Fibroblast of pulmonary artery (primary cell): ENCODE results near the gene POLK.
"Not testable (repeated sequence)": the region's sequence is repeated elsewhere in the genome, so short reads cannot be mapped to it uniquely, and the experiment has no call there.

Source experiments
- DNase-seq: peaks from one replicate; pipeline ENCODE4 v3.0.0-alpha.2; 2010; ENCODE audit warnings: low read depth
- H3K4me3 ChIP-seq: replicated peaks from 2 replicates; pipeline ENCODE4 v1.5.1; 2011; ENCODE audit warnings: low read depth, mild to moderate bottlenecking, control low read depth, low read length, moderate library complexity
- TF ChIP-seq, protein P1 (sequence below): IDR thresholded peaks from 2 replicates; pipeline ENCODE4 v1.5.1; 2011; ENCODE audit warnings: mild to moderate bottlenecking, control low read depth, low read length, inconsistent platforms; ENCODE audit errors: missing control alignments

Gene POLK

DNA sequence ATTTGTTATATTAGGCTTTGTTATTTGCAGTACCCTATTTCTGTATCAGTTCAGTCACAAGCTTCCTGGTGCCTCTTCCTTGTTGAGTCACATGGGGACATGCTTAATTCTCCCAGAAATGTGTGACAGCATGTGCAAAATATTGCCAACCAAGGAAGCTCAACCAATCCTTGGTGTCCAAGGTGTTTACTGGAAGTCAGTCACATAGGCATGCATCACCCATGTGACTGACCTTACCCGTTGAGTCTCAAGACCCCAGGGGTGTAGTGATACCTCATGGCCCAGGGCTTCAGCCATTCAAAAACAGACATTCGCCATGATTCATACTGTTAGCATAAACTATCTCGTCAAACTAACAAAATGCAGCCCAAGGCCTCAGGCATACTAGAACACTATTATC, 90.3 kb downstream of the POLK start:
- TF ChIP-seq, protein P1, sequence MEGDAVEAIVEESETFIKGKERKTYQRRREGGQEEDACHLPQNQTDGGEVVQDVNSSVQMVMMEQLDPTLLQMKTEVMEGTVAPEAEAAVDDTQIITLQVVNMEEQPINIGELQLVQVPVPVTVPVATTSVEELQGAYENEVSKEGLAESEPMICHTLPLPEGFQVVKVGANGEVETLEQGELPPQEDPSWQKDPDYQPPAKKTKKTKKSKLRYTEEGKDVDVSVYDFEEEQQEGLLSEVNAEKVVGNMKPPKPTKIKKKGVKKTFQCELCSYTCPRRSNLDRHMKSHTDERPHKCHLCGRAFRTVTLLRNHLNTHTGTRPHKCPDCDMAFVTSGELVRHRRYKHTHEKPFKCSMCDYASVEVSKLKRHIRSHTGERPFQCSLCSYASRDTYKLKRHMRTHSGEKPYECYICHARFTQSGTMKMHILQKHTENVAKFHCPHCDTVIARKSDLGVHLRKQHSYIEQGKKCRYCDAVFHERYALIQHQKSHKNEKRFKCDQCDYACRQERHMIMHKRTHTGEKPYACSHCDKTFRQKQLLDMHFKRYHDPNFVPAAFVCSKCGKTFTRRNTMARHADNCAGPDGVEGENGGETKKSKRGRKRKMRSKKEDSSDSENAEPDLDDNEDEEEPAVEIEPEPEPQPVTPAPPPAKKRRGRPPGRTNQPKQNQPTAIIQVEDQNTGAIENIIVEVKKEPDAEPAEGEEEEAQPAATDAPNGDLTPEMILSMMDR: no peak
- no peak overlapping the region for H3K4me3 ChIP-seq
- no peak for DNase-seq

- no peak overlapping the region for H3K4me3 ChIP-seq
- TF ChIP-seq, protein P1: no peak
- DNase-seq: peak; percentile 61
Measured at GRCh38 chr5:75603371-75603770, 91.7 kb downstream of the POLK start.

GRCh38 chr5:75603821-75604220, 92.1 kb downstream of the POLK start:
- no peak overlapping the region for H3K4me3 ChIP-seq
- TF ChIP-seq, protein P1: no peak
- DNase-seq: no peak

GRCh38 chr5:75607341-75607740, 95.7 kb downstream of the POLK start:
- not testable (repeated sequence) for DNase-seq, H3K4me3 ChIP-seq

DNA sequence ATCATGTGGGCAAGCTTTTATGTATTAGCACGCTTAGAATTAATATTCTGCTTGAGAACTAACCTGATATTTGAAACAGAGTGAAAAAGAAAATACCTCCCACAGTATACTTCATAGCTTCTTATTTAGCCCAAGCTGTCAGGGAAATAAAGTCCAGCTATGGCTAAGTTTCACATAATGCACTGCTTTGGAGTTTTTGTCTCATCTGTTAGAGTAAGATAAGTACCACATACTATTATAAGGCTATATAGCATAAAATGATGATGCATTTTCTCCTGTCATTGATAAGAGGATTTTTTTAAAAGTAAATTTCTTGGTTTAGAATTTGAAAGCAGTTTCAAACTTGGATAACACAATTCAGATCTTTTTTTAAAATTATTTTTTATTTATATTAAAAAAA, 97.2 kb downstream of the POLK start:
- no peak for DNase-seq
- TF ChIP-seq, protein P1: no peak
- no peak overlapping the region for H3K4me3 ChIP-seq

GRCh38 chr5:75610201-75610600, 98.5 kb downstream of the POLK start:
- no peak for DNase-seq
- TF ChIP-seq, protein P1: no peak
- no peak overlapping the region for H3K4me3 ChIP-seq

- not testable (repeated sequence) for DNase-seq
- H3K4me3 ChIP-seq: peak overlapping the region; percentile 57
Measured at GRCh38 chr5:75610859-75611310, 99.2 kb downstream of the POLK start.

DNA sequence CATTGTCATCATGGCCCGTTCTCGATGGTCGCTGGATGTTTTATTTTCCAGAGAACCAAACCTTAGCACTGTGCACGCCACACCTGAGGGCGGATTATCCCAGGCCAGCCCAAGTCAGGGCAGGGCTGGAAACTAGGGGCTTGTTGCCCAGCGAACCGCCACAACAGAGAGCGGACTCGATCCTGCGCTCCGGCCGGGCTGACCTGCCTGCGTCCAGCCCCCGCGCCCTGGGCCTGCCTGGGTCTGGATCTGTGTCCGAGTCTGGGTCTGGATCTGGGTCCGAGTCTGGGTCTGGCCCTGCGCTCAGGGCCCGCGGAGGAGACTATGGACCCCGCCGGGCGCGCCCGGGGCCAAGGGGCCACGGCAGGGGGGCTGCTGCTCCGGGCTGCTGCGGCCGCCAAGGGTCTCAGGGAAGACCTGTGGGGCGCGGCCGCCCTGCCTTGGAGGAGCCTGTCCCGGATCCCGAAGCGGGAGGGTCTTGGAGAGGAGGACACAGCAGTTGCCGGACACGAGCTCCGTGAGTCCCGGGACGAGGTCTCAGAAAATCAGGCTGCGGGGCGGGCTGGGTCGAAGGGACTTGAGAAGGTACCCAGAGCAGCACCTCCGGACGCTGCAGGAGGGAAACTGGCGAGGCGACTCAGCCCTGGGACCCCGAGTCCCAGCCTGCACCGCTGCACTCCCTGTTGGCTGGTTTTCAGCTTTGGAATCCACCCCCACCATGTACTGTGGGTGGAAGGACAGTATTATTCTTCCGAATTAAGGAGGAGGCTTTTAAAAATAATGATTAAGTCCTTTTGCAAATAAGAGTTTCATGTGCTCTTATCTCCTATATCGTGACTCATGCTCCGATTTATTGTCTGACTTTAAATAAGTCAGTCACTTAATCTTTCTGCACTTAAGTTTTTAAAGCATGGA, 99.9 kb downstream of the POLK start, which contains the start of gene ANKDD1B:
TSS of gene ANKDD1B (plus strand) at position 143 of the 915 bp plus-strand sequence. CDS start at position 325, 182 bp downstream.
- peak within 1 kb of the TSS; percentile 57 for H3K4me3 ChIP-seq
- peak; percentile 57 for DNase-seq
- TF ChIP-seq, protein P1: no peak
